Measurements from ENCODE around the gene CEBPB.
"Not testable (repeated sequence)": the region's sequence is repeated elsewhere in the genome, so short reads cannot be mapped to it uniquely, and the experiment has no call there.

The CEBPB gene

GRCh38 chr20:50193836-50194421 lies 3.3 kb downstream of the CEBPB start:
- DNase-seq: no peak

GRCh38 chr20:50194422-50194830 lies 3.8 kb downstream of the CEBPB start:
- no peak for DNase-seq

GRCh38 chr20:50194831-50195523 lies 4.3 kb downstream of the CEBPB start:
- DNase-seq: peak; percentile 61

DNA sequence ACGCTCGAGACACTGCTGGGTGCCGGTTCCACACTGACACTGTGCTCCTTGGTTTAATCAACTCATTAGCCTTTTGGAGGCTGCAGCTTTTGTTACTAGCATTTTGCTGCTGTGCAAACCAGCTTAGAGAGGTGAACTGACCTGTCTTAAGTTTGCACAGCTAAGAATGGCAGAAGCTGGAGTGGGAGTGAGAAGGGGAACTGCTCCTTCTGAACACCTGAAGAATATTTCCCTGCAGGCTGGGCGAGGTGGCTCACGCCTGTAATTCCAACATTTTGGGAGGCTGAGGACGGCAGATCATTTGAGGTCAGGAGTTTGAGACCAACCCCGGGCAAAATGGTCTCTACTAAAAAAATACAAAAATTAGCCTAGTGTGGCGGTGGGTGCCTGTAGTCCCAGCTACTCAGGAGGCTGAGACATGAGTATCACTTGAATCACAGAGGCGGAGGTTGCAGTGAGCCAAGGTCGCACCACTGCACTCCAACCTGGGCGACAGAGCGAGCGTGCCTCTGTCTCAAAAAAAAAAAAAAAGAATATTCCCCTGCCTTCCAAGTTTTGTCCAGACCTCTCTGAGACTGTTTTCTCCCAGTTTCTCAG lies 5.0 kb downstream of the CEBPB start:
- no peak for DNase-seq

DNA sequence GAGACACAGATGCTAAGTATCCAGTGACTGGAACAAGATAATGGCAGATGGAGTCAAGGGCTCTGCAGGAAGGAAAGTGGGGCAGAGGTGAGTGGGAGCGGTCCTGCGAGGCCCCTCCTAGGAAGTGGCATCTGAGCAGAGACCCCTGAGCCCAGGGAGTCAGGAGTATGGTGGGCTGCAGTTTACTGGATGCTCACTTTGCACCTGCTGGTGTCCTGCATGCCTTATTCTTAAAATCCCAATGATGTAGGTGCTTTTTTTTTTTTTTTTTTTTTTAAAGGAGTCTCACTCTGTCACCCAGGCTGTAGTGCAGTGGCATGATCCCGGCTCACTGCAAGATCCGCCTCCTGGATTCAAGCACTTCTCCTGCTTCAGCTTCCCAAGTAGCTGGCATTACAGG lies 5.6 kb downstream of the CEBPB start:
- no peak for DNase-seq

- no peak for DNase-seq
Observed at GRCh38 chr20:50196896-50197295, 6.3 kb downstream of the CEBPB start.

DNA sequence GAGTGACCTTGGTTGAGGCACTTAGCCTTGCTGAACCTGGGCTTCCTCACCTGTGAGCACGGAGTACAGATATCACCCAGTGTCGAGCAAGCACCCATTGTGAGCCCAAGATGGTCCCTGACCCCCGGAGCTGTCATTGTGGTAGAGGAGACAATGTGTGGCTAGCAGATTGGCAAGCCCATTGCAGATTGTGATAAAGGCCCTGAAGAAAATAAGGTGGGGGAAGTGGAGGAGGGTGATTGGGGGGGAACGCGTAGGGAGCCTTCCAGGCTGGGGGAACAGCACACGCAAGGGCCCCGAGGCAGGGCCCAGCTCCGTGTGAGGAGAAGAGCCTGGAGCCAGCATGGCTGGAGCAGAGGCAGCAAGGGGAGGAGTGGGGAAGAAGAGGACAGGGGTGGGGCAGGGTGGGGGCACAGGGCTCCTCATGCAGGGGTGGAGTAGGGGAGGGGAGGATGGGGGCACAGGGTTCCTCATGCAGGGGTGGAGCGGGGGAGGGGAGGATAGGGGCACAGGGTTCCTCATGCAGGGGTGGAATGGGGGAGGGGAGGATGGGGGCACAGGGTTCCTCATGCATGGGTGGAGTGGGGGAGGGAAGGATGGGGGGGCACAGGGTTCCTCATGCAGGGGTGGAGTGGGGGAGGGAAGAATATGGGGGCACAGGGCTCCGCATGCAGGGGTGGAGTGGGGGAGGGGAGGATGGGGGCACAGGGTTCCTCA lies 7.0 kb downstream of the CEBPB start:
- DNase-seq: no peak

GRCh38 chr20:50198180-50198666 lies 7.6 kb downstream of the CEBPB start:
- no peak for DNase-seq

DNA sequence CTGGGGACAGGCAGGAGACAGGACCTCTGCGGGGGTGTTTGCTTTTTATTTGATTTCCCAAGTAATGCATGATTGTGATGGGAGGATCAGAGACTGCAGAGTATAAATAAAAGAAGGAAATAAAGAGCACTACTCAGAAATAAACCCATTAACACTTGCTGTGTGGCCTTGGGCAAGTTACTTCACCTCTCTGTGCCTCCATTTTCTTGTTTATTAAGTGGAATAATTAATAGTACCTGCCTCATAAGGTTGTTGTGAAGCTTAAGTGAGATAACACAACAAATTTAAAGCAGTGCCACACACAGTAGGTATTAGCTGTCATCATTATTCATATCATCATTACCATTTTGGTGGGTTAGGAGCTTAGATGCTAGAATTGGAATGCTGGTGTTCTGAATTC lies 8.1 kb downstream of the CEBPB start:
- DNase-seq: no peak

DNA sequence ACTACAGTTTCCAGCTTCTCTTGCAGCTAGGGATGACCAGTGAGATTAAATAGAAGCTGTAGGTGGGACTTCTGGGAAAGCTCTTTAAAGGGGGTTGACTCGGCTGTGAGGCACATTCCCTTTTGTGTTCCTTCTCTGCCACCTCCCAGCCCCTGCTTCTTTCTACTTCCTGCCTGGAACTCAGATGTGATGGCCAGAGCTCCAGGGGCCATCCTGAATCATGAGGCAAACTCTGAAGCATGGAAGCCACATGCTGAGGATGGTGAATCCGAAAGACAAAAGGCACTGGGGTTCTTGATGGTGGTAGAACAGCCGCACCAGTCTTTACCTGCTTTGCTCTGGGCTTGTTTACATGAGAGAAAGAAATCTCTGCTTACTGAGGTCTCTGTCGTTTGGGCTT lies 9.1 kb downstream of the CEBPB start:
- no peak for DNase-seq

DNA sequence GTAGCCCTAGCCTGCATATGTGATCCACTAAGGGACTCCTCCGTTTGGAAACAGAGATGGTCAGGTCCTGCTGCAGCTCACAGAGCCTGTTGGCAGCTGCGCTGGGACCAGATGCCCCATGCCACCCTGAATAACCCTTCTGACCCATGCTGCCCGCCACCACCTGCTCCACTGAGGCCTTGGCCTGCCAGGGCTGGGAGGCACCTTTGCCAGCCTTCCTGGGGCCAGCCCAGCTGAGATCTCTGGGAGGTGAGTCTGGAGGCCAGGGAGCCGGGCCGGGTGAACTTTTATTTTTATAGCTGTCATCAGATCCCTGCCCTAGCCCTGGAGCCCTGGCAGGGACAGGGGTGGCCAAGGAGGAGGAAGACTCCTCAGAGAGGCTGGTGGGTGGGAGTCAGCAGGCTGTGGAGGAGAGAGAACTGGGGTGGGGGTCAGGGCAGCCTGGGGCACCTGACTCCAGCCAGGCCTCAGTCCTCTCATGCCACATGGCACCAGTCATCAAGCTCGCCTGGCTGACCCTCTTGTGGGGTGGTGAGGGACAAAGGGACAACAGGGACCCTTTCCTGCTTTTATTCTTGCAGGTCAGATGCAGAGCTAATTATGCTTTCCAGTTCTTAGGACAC lies 10.0 kb downstream of the CEBPB start:
- DNase-seq: no peak

DNA sequence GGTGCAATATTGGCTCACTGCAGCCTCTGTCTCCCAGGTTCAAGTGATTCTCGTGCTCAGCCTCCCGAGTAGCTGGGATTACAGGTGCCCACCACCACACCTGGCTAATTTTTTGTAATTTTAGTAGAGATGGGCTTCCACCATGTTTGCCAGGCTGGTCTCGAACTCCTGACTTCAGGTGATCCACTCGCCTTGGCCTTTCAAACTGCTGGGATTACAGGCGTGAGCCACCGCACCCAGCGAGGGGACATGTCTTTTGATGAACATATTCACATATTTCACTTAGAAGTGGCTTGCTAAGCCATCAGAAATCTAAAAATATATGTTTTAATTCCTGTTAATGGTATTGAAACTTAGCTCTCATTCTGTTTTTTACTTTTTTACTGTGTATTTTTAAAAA lies 11.1 kb downstream of the CEBPB start:
- DNase-seq: not testable (repeated sequence)

DNA sequence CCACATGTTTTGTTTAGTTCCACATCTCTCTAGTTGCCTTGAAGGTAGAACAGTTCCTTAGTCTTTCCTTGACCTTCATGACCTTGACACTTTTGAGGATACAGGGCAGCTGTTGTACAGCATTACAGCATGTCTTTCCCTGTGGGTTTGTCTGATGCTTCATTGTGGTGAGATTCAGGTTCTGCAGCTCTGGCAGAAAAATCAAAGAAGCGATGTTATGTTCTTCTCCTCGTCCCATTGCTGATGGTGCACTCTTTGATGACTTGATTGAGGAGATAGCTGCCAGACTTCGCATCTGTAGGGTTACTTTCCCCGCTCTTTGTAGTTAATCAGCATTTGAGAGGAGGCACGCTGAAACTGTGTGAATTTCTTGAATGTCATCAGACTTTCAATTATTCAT lies 12.0 kb downstream of the CEBPB start:
- no peak for DNase-seq

GRCh38 chr20:50203951-50204937 lies 13.6 kb downstream of the CEBPB start:
- no peak for DNase-seq

DNA sequence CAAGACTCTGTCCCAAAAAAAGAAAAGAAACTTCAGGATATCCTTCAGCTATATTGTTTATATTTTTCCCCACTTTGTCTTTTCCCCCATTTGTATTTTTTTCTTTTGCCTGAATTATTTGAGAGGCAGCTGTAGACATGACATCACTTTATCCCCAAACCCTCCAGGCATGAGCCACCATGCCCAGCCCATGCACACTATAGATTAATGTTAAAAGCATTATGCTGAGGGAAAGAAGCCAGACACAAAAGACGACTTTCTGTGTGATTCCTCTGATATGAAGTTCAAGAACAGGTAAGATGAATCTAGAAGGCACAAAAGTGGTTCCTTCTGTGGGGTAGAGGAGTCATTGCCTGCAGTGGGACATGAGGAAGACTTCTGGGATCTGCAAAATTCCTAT lies 16.4 kb downstream of the CEBPB start:
- no peak for DNase-seq

- DNase-seq: no peak
Observed at GRCh38 chr20:50208085-50208491, 17.5 kb downstream of the CEBPB start.

DNA sequence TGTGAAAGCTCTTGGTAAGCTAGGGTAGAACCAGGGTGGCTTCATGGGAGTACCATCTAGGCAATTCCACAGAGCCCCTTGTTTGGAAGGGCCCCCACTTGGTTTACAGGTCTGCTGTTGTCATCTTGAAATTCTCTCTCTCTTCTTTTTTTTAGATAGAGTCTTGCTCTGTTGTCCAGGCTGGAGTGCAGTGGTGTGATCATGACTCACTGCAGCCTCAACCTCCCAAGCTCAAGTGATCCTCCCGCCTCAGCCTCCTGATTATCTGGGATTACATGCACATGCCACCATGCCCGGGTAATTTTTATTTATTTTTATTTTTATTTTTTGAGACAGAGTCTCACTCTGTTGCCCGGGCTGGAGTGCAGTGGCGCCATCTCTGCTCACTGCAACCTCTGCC lies 18.2 kb downstream of the CEBPB start:
- not testable (repeated sequence) for DNase-seq

- DNase-seq: no peak
Observed at GRCh38 chr20:50210066-50210619, 19.5 kb downstream of the CEBPB start.

DNA sequence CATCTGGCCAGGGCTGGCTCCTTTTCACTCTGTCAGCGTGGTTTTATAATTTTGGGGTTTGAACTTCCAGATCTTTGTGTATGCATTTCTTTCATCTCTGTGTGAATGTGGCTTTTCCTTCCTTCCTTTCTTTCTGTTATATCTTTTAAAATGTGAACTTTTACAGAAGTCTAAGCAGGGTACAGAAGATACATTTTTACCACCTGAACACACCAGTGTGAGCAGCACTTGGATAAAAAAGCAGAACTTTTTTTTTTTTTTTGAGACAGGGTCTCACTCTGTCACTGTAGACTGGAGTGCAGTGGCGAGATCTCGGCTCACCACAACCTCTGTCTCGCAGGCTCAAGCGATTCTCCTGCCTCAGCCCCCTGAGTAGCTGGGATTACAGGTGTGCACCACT lies 20.5 kb downstream of the CEBPB start:
- DNase-seq: no peak

- no peak for DNase-seq
Observed at GRCh38 chr20:50213531-50214106, 23.0 kb downstream of the CEBPB start.

Measured in suppressor macrophage treated with lipopolysaccharide for 4 hours (primary cell).